ENCODE data around the gene NELL1.

NELL1 gene

DNA sequence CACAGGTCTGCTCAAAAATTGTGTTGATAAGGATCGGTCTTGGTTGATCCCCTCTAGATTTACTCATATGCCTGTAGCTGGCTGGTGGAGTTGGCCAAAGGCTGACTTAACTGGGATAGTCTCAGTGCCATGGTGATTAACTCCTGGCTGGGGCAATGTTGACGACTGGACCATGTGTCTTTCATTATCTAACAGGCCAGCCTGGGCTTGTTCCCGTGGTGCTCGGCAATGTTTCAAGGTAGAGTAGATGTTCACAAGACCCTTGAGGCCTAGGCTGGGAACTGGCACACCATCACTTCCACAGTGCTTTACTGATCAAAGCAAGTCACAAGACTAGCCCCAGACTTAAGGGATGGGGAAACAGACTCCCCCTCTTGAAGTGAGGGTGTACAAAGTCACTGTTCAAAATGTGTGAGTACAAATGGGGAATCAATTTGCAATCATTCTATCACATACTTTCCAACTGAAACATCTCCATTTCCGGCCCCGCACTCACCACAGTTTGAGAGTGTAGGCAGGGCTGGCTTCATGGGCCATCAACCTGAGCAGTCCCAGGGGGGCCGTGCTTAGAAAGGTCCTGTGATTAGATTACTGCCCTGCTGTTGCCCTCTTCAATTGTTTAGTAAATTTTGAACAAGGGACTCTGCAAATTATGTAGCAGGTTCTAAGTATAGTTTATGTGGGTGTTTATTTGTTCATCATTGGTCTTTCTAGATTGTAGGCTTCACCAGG lies 240.8 kb downstream of the NELL1 start:
- H3K4me3 ChIP-seq (ENCODE audit: low read depth, low read length) = no peak overlapping the region
- no peak for TF ChIP-seq CTCF (IDR thresholded peaks at IDR 0.05; ENCODE audit: insufficient read depth, low read depth, low read length, missing control alignments)
- no peak for DNase-seq (ENCODE audit: low read depth)

GRCh38 chr11:20910733-20911132 lies 241.3 kb downstream of the NELL1 start:
- no peak for DNase-seq (ENCODE audit: low read depth)
- no peak overlapping the region for H3K4me3 ChIP-seq (ENCODE audit: low read depth, low read length)
- no peak for TF ChIP-seq CTCF (IDR thresholded peaks at IDR 0.05; ENCODE audit: insufficient read depth, low read depth, low read length, missing control alignments)

GRCh38 chr11:20912065-20912821 lies 242.9 kb downstream of the NELL1 start:
- no peak overlapping the region for H3K4me3 ChIP-seq (ENCODE audit: low read depth, low read length)
- no peak for DNase-seq (ENCODE audit: low read depth)
- TF ChIP-seq CTCF (IDR thresholded peaks at IDR 0.05; ENCODE audit: insufficient read depth, low read depth, low read length, missing control alignments) = no peak

GRCh38 chr11:20912922-20913512 lies 243.6 kb downstream of the NELL1 start:
- H3K4me3 ChIP-seq (ENCODE audit: low read depth, low read length) = no peak overlapping the region
- DNase-seq (ENCODE audit: low read depth) = no peak
- TF ChIP-seq CTCF (IDR thresholded peaks at IDR 0.05; ENCODE audit: insufficient read depth, low read depth, low read length, missing control alignments) = no peak

DNA sequence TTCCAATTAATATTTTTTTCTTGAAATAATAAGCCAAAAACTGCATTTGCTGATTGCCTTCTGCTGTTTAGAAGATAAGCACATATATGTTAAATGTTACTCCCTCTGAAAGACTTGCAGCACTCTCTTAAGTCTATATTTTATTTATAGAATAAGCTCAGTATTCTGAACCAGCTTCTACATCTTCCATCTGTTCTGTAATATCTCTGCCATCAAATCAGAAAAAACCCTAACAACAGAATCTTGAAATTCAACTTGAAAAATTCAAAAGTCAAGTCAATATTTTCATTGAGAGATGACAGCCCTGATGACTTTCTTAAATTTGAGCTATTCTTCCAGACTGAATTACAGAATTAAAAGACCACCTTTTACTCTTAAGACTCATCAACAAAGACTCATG lies 247.9 kb downstream of the NELL1 start:
- TF ChIP-seq CTCF (IDR thresholded peaks at IDR 0.05; ENCODE audit: insufficient read depth, low read depth, low read length, missing control alignments) = no peak
- DNase-seq (ENCODE audit: low read depth) = no peak

GRCh38 chr11:20926799-20927540 lies 257.6 kb downstream of the NELL1 start:
- DNase-seq (ENCODE audit: low read depth) = no peak
- TF ChIP-seq CTCF (IDR thresholded peaks at IDR 0.05; ENCODE audit: insufficient read depth, low read depth, low read length, missing control alignments) = no peak
- no peak overlapping the region for H3K4me3 ChIP-seq (ENCODE audit: low read depth, low read length)

More for the DNA sequence above, 247.9 kb downstream of the NELL1 start:
- no peak overlapping the region for H3K4me3 ChIP-seq (ENCODE audit: low read depth, low read length)

All from GM12865 (cell line).